Measurements from ENCODE around the gene DEXI.
"Not testable (repeated sequence)": the region's sequence is repeated elsewhere in the genome, so short reads cannot be mapped to it uniquely, and the experiment has no call there.

DEXI gene

DNA sequence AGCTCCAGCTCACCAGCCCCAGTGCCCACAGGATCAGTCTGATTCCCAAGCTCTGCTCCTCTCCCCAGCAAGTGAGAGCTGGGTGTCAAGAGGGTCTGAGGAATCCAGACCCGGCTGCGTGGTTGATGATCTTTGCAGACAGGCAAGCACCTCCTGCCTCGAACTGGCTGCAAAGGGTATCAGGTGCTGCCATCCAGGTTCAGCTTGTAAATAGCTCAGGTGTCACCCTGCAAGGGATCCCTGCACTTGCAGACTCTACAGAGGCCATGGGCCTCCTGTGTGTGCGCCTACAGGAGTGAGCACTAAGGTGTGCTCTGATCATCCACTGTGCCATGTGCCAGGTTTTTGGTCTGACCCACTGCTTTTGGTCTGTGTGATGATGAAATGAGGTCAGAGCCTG lies 16.2 kb downstream of the DEXI start:
- no peak overlapping the region for H3K4me3 ChIP-seq (ENCODE audit: low read length)
- no peak for DNase-seq (ENCODE audit: low read depth)
- TF ChIP-seq, protein P1, sequence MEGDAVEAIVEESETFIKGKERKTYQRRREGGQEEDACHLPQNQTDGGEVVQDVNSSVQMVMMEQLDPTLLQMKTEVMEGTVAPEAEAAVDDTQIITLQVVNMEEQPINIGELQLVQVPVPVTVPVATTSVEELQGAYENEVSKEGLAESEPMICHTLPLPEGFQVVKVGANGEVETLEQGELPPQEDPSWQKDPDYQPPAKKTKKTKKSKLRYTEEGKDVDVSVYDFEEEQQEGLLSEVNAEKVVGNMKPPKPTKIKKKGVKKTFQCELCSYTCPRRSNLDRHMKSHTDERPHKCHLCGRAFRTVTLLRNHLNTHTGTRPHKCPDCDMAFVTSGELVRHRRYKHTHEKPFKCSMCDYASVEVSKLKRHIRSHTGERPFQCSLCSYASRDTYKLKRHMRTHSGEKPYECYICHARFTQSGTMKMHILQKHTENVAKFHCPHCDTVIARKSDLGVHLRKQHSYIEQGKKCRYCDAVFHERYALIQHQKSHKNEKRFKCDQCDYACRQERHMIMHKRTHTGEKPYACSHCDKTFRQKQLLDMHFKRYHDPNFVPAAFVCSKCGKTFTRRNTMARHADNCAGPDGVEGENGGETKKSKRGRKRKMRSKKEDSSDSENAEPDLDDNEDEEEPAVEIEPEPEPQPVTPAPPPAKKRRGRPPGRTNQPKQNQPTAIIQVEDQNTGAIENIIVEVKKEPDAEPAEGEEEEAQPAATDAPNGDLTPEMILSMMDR (conservative IDR thresholded peaks at IDR 0.05; ENCODE audit: low read length) = no peak

DNA sequence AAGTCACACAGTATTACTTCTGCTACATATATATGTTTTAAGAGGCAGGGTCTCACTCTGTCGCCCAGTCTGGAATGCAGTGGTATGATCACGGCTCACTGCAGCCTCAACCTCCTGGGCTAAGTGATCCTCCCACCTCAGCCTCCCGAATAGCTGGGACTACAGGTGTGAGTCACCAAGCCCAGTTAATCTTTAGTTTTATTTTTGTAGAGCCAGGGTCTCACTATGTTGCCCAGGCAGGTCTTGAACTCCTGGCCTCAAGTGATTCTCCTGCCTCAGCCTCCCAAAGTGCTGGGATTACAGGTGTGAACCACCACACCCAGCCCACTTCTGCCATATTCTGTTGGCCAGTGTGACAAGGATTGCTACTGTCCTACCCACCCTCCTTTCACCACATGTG lies 17.0 kb downstream of the DEXI start:
- not testable (repeated sequence) for DNase-seq (ENCODE audit: low read depth)

DNA sequence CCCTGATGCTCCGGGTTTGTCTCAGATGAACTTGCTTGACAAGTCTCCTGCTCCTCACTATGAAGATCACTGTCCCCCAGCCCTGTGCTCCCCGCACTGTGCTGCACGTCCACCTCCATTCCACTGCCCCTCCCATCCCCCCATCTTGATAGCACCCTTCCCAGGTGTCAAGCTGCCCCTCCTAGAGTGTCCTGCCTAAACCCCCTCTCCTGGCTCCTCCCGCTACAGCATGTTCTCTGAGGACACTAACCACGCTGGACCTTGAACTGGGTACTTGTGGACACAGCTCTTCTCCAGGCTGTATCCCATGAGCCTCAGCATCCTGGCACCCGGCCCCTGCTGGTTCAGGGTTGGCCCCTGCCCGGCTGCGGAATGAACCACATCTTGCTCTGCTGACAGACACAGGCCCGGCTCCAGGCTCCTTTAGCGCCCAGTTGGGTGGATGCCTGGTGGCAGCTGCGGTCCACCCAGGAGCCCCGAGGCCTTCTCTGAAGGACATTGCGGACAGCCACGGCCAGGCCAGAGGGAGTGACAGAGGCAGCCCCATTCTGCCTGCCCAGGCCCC lies 18.5 kb downstream of the DEXI start:
- DNase-seq (ENCODE audit: low read depth) = peak; percentile 47
- TF ChIP-seq, protein P1 (conservative IDR thresholded peaks at IDR 0.05; ENCODE audit: low read length) = no peak
- no peak overlapping the region for H3K4me3 ChIP-seq (ENCODE audit: low read length)

More for the DNA sequence above, 17.0 kb downstream of the DEXI start:
- H3K4me3 ChIP-seq (ENCODE audit: low read length) = not testable (repeated sequence)

DNA sequence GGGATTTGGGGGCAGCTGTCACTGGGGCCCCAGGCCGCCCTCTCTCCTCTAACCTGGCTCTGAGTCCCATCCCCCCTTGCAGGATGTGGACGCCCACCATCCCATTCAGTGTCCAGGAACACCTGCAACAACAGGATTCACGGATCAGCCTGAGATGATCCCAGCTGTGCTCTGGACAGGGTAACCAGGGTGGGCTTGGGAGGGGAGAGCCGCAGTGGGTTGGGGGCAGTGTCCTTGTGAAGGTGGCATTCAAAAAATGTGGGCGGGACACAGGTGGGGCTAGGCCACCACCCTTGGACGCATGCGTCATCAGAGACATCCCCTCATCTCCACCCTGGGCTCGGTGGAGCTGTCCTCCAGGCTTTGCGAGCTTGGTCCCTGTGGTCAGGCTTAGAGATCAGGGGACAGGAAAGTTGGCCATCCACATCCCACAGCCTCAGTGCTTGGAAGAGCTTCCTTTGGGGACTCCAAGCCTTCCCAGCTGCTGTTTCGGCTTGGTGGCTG lies 19.1 kb downstream of the DEXI start:
- no peak overlapping the region for H3K4me3 ChIP-seq (ENCODE audit: low read length)
- no peak for DNase-seq (ENCODE audit: low read depth)
- TF ChIP-seq, protein P1 (conservative IDR thresholded peaks at IDR 0.05; ENCODE audit: low read length) = no peak

DNA sequence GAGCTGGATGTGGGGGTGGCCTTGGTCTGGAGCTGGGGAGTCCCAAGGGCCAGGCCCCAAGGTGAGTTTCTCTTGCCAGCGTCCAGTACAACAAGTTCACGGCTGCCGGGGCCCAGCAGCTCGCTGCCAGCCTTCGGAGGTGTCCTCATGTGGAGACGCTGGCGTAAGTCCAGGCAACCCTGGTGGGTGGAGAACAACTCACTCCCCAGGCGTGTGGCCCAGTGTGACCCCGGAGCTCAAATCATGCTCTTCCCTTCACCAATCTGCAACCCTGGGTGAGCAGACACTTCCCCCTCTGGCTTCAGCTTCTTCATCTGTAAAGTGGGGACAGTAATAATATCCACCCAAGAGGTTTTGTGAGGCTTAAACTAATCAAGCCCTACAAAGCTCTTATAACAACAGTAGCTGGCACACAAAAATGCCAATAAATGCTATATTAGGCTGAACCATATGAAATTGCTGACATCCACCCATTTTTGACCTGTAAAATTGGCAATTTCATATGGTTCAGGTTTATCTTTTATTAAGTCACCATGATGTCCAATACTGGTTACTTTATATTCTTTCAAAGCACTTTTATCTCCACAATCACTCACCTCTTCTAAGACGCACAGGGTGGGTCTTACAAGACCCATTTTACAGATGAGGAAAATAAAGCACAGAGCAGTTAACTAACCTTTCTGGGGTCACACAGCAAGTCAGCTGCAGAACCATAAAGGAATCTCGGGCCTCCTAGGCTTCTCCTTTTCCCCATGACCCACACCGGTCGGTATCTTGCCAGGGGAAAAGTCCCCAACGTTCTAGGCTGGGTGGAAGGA lies 19.7 kb downstream of the DEXI start:
- H3K4me3 ChIP-seq (ENCODE audit: low read length) = no peak overlapping the region
- TF ChIP-seq, protein P1 (conservative IDR thresholded peaks at IDR 0.05; ENCODE audit: low read length) = no peak
- DNase-seq (ENCODE audit: low read depth) = peak; percentile 64

DNA sequence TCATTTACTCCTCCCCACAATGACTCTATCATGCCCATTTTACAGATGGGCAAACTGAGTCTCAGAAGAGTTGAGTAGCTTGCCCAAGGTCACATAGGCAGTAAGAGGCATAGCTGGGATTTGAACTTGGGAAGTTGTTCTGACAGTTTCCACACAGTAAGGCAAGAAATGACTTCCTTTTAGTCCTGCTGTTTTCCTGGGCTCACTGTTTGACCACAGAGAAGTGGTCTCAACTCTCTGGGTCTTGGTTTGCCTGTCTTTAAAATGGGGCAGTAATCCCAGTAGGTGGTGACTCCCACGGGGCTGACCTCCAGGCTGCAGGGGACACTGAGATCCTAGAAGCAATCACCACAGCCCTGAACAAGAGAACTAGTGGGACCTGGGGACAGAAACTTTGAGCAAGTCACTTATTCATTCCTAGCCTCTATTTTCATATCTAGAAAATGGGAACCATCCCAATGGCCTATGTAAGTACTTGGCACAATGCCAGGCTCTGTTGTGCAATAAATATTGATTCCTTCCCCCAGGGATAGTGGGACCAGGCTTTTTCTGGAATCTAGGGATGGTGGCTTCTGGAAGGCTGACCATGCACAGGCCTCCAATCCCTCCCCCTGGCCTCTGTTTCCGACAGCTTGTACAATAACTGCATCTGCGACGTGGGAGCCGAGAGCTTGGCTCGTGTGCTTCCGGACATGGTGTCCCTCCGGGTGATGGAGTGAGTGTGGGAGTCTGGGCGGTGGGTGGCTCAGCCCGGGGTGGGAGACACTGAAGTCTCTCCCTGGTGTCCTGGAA lies 20.5 kb downstream of the DEXI start:
- peak; percentile 25 for DNase-seq (ENCODE audit: low read depth)
- H3K4me3 ChIP-seq (ENCODE audit: low read length) = no peak overlapping the region
- TF ChIP-seq, protein P1 (conservative IDR thresholded peaks at IDR 0.05; ENCODE audit: low read length) = no peak

DNA sequence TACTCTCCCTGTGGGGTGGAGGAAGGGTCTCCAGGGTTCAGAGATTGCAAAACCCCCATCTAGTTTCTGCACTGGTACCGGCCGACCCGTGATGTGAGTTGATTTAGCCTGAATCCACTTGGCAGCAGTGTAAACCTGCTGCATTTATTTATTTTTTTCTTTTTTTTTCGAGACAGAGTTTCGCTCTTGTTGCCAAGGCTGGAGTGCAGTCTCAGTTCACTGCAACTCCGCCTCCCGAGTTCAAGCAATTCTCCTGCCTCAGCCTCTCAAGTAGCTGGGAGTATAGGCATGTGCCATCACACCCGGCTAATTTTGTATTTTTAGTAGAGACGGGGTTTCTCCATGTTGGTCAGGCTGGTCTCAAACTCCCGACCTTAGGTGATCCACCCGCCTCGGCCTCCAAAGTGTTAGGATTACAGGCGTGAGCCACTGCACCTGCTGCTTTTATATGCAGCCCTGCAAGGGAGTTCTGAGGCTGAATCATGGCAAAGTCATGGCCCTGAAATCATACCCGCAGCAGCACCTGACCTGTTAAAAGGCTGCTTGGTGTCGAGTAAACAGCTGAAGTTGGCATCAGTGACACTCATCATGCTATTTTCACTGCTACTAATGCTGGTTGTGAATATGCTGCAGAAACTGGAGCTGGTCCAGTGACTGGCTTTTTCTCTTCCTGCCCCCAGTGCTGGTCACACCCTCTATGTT lies 21.4 kb downstream of the DEXI start:
- no peak for DNase-seq (ENCODE audit: low read depth)
- H3K4me3 ChIP-seq (ENCODE audit: low read length) = no peak overlapping the region
- TF ChIP-seq, protein P1 (conservative IDR thresholded peaks at IDR 0.05; ENCODE audit: low read length) = no peak
